GM21619 (cell line): Measurements from ENCODE around the gene ZSCAN1.

ENCODE experiments used
- ATAC-seq: cut with Tn5 transposase; IDR thresholded peaks from one replicate; pipeline ENCODE4 v1.9.1; 2021; ENCODE audit not compliant: unreplicated experiment

The ZSCAN1 gene

GRCh38 chr19:58040751-58041525, 7.1 kb downstream of the ZSCAN1 start:
- no peak for ATAC-seq

- ATAC-seq, result no peak
Measured at GRCh38 chr19:58042495-58043340, 8.9 kb downstream of the ZSCAN1 start.

GRCh38 chr19:58044391-58044790, 10.6 kb downstream of the ZSCAN1 start:
- ATAC-seq, result no peak

- no peak for ATAC-seq
Measured at GRCh38 chr19:58044886-58045285, 11.1 kb downstream of the ZSCAN1 start.

GRCh38 chr19:58045411-58046050, 11.7 kb downstream of the ZSCAN1 start:
- no peak for ATAC-seq

- no peak for ATAC-seq
Measured at GRCh38 chr19:58046856-58047255, 13.0 kb downstream of the ZSCAN1 start.

GRCh38 chr19:58047672-58048071, 13.8 kb downstream of the ZSCAN1 start:
- no peak for ATAC-seq

- ATAC-seq, result no peak
Measured at GRCh38 chr19:58052256-58052655, 18.4 kb downstream of the ZSCAN1 start.

GRCh38 chr19:58053480-58054156, 19.8 kb downstream of the ZSCAN1 start:
- no peak for ATAC-seq

GRCh38 chr19:58054901-58055874, 21.4 kb downstream of the ZSCAN1 start:
- no peak for ATAC-seq

- no peak for ATAC-seq
Measured at GRCh38 chr19:58056261-58056660, 22.4 kb downstream of the ZSCAN1 start.

GRCh38 chr19:58056861-58057260, 23.0 kb downstream of the ZSCAN1 start:
- ATAC-seq, result no peak

- ATAC-seq, result no peak
Measured at GRCh38 chr19:58058467-58058866, 24.6 kb downstream of the ZSCAN1 start.

GRCh38 chr19:58059003-58059670, 25.3 kb downstream of the ZSCAN1 start, which contains the start of gene ZNF135:
ZNF135 (plus strand) TSS chr19:58059282; CDS start chr19:58060003, 721 bp downstream.
- ATAC-seq, result no peak

- ATAC-seq, result no peak
Measured at GRCh38 chr19:58059671-58060078, 25.9 kb downstream of the ZSCAN1 start.

GRCh38 chr19:58060231-58060630, 26.4 kb downstream of the ZSCAN1 start:
- ATAC-seq, result no peak

GRCh38 chr19:58063712-58064111, 29.9 kb downstream of the ZSCAN1 start:
- ATAC-seq, result no peak

- ATAC-seq, result no peak
Measured at GRCh38 chr19:58067240-58067912, 33.6 kb downstream of the ZSCAN1 start.

- ATAC-seq, result no peak
Measured at GRCh38 chr19:58079792-58080191, 46.0 kb downstream of the ZSCAN1 start.
